CD4-positive, alpha-beta T cell treated with Interleukin-15 for 4 hours (primary cell): ENCODE data around the gene GLYATL2.

ENCODE experiments used
- DNase-seq: peaks from one replicate; pipeline ENCODE4 v3.0.0-alpha.2; 2020; ENCODE audit warnings: low spot score

The GLYATL2 gene

GRCh38 chr11:58844361-58845005, at the start of gene GLYATL2:
TSS of gene GLYATL2 (minus strand) at chr11:58844704. CDS start at chr11:58839612, 5,092 bp downstream.
- no peak for DNase-seq

- DNase-seq = no peak
Measured at GRCh38 chr11:58893899-58894298, 49.4 kb upstream of the GLYATL2 start.

GRCh38 chr11:58888579-58888978, 44.1 kb upstream of the GLYATL2 start:
- no peak for DNase-seq

GRCh38 chr11:58887452-58887851, 42.9 kb upstream of the GLYATL2 start:
- no peak for DNase-seq

DNA sequence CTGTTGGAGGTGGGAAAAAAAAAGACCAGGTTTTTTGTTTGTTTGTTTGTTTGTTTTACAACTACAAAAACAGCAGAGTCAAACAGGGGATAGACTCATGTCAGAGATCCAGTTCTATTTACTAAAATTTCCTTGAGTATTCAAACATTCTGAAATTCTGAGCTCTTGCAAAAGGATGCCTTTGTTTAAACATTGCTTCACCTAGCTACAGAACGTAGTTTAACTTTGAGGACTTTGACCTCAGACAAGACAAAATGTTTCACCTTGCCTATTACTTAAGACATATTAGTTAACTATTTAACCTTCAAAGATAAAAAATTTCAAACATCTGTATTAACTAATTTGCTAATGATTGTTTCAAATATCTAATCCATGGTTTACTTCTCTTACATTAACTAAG, 36.1 kb upstream of the GLYATL2 start:
- DNase-seq = no peak

DNA sequence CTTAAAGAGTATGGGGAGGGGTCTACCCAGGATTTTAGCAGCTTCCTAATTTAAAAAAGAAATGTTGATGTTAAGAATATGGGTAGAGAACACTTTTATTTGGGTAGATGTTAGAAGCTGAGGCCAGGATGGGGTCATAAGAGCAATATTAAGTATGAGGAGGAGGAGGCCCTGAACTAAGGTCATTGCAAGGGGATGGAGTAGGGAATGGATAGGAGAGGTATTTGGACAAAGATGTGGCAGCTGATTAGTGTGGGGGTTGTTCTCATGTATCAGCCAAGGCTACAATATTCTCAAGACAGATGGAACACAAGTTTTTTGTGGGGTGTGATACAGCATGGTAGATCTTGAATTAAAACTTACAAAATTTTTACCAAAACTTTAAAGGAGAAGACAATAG, 35.7 kb upstream of the GLYATL2 start:
- DNase-seq = no peak

GRCh38 chr11:58867556-58867955, 23.1 kb upstream of the GLYATL2 start:
- no peak for DNase-seq

- no peak for DNase-seq
Measured at GRCh38 chr11:58866788-58867187, 22.3 kb upstream of the GLYATL2 start.

DNA sequence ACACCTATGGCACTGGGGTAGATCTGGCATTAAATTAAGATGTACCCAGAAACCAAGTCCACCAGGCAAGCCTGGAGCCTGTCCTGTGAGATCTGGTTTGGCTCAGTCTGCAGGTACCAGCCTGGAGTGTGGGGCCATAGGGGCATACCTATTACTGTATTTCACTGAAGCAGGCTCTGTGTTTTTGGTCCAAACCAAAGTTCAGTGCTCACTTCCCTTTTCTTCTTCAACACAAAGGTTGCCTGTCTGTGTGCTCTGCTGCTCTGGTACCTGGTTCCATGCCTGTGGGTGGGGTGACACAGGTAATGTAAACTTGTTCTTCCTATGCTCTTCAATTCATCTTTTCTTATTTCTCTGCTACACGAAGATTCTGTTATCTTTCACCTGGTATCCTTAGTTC, 19.8 kb upstream of the GLYATL2 start:
- no peak for DNase-seq

- DNase-seq = no peak
Measured at GRCh38 chr11:58863697-58864096, 19.2 kb upstream of the GLYATL2 start.

- DNase-seq = no peak
Measured at GRCh38 chr11:58861533-58861932, 17.0 kb upstream of the GLYATL2 start.

DNA sequence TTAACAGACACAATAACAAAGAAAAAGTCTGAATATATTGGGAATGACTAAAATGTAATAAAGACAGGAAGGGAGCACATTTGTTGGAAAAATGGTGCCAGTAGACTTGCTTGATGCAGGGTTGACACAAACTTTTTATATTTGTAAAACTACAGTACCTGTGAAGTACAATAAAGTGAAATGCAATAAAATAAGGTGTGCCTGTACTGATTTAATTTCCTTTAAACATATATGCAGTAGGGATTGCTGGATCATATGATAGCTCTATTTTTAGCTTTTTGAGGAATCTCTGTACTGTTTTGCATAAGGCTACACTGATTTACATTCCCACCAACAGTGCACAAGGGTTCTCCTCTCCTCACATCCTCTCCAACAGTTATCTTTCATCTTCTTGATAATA, 12.3 kb upstream of the GLYATL2 start:
- no peak for DNase-seq

DNA sequence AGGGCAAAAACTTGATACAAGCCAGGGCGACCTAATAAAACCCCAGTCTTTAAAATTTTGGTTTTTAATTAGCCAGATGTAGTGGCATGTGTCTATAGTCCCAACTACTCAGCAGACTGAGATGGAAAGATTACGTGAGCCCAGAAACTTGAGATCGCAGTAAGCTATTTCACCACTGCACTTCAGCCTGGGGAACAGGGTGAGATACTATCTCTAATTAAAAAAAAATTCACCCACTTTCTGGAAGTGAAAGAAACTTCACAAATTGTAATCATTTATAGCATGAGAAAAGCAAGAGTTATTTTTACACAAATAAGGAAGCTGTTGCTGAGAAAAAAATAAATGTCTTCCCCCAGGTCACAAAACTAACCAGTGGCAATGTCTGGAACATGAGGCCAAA, 882 bp upstream of the GLYATL2 start:
- DNase-seq = no peak

- DNase-seq = no peak
Measured at GRCh38 chr11:58837707-58838388, 6.7 kb downstream of the GLYATL2 start.

DNA sequence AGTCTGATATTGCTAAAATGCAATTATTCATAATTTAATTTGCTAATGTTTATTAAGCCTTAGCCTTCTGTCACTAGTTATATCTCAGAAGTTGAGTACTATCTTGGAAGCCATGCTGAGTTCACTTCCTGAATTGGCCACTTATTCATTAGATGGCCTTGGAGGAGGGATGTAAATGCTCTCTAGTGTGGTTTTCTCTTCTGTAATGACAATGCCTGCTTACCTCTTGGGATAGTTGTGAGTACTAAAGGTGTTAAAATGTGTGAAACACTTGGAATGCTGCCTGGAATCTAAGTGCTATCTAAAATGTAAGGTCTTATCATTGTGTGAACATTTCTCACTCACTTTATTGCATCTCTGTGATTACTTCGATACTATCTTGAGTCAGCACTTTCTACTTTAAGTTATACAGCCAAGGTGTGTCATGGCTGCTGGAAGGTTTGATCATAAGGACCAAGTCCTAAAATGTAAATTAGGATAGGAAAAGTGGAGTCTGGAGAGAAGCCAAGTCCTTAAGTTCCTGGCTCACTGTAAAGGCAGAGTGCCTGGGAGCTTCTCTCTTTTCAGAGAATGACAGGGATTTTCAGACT, 12.4 kb downstream of the GLYATL2 start:
- DNase-seq = no peak

- no peak for DNase-seq
Measured at GRCh38 chr11:58830673-58831301, 13.7 kb downstream of the GLYATL2 start.

DNA sequence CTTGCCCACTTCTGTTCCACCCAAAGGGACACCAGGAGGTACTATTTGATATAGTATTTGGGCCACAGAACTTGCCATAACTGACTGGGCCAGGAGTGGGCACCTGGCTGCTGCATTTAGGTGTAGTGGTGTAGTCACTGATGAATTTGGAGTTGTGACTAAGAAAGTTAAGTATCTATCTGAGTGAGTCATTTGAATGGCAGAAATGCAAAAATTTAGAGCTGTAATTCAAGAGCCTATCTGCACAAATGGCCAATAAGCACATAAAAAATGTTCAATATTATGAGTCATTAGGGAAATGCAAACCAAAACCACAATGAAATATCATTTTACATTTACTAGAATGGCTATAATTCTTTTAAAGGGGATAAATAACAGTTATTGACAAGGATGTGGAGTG, 14.7 kb downstream of the GLYATL2 start:
- DNase-seq = no peak

GRCh38 chr11:58813693-58814092, 30.8 kb downstream of the GLYATL2 start:
- DNase-seq = no peak

- DNase-seq = no peak
Measured at GRCh38 chr11:58811499-58811898, 33.0 kb downstream of the GLYATL2 start.

GRCh38 chr11:58807343-58807742, 37.2 kb downstream of the GLYATL2 start:
- DNase-seq = no peak

GRCh38 chr11:58805065-58805464, 39.4 kb downstream of the GLYATL2 start:
- no peak for DNase-seq

GRCh38 chr11:58801974-58802545, 42.4 kb downstream of the GLYATL2 start:
- DNase-seq = no peak

DNA sequence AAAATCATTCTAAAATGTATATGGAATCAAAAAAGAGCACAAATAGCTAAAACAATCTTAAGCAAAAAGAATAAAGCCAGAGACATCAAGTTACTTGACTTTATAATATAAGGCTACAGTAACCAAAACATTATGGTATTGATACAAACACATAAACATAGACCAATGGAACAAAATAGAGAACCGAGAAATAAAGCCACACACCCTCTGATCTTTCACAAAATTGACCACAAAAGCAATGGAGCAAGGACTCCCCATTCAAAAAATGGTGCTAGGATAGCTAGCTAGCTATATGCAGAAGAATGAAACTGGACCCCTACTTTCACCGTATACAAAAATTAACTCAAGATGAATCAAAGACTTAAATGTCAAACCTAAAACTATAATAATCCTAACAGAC, 43.2 kb downstream of the GLYATL2 start:
- no peak for DNase-seq
